HCT116 (cell line): ENCODE data around the gene CNTFR. TPM values are rescaled to one million over a fixed set of nuclear protein-coding genes. Genes with fewer than 3 reads are reported as not detected.

Experiments
- ATAC-seq: fragments of 200-7000 bp; cut with Tn5 transposase; 2 replicates; pipeline ENCODE4 v1.9.1; 2020; ENCODE audit warnings: mild to moderate bottlenecking, moderate library complexity
- BruUV-seq: library from RNA; stranded (reverse); fragments of 400-500 nt; replicated peaks from 2 replicates; lab custom pipeline; 2021; lab: Mats Ljungman, UMichigan
- CTCF ChIA-PET: fragments of 300-600 bp; sonication (Branson Sonifier 250); formaldehyde crosslinking; loops from one replicate; lab custom pipeline; 2021; ENCODE audit warnings: antibody characterized with exemption; lab: Charles Lee
- POLR2A ChIA-PET: fragments of 300-600, 350-600 bp; sonication (Branson Sonifier 250); formaldehyde crosslinking; loops from one replicate; lab custom pipeline; 2021; ENCODE audit warnings: antibody characterized with exemption; lab: Charles Lee
- RAD21 ChIA-PET, 2 experiments: fragments of 300-600 bp; sonication (Branson Sonifier 250); formaldehyde crosslinking; loops; one replicate each; lab custom pipeline; 2023; ENCODE audit warnings: low total read pairs in 2 of 2; ENCODE audit not compliant: uncharacterized antibody in 2 of 2, unreplicated experiment in 2 of 2, low non-redundant PET in 1 of 2; lab: Charles Lee
- DNase-seq: peaks from one replicate; pipeline ENCODE4 v3.0.0-alpha.2; 2010; ENCODE audit warnings: low read depth, low spot score
- H2AFZ ChIP-seq: fragments of 200-600 bp; shearing (Covaris generic), sonication (generic); 2 replicates; pipeline ENCODE4 v1.6.1; 2017; ENCODE audit warnings: low read depth, mixed run types, mixed read lengths, antibody characterized with exemption, low read length; ENCODE audit not compliant: poor library complexity, severe bottlenecking
- H3K27ac ChIP-seq: 2 replicates; pipeline ENCODE4 v1.5.1; 2012; ENCODE audit warnings: low read depth, low read length
- H3K27me3 ChIP-seq: fragments of 200-600 bp; sonication (generic); 2 replicates; pipeline ENCODE4 v1.6.1; 2016; ENCODE audit warnings: mixed run types, low read length, mixed read lengths; ENCODE audit not compliant: insufficient read depth
- H3K36me3 ChIP-seq, 2 experiments: fragments of 200-500 bp in 1 of 2; fragments of 200-600 bp in 1 of 2; sonication (Bioruptor generic) in 1 of 2; sonication (generic) in 1 of 2; 2 replicates each; pipeline versions ENCODE4 v1.5.1 to v1.6.1; 2014 to 2016; ENCODE audit warnings: low read length in 2 of 2, inconsistent platforms in 1 of 2, mixed read lengths in 1 of 2, mixed run types in 1 of 2; ENCODE audit not compliant: insufficient read depth in 2 of 2, control insufficient read depth in 1 of 2
- H3K4me1 ChIP-seq, 2 experiments: fragments of 200-600 bp in 1 of 2; sonication (generic) in 1 of 2; 2 replicates each; pipeline versions ENCODE4 v1.5.1 to v1.6.1; 2012 to 2017; ENCODE audit warnings: low read length in 2 of 2, inconsistent platforms in 1 of 2, mild to moderate bottlenecking in 1 of 2, mixed read lengths in 1 of 2, mixed run types in 1 of 2, moderate library complexity in 1 of 2; ENCODE audit not compliant: insufficient read depth in 2 of 2, control insufficient read depth in 1 of 2
- H3K4me2 ChIP-seq: fragments of 200-600 bp; sonication (generic); 2 replicates; pipeline ENCODE4 v1.6.1; 2017; ENCODE audit warnings: mixed run types, low read length, mixed read lengths
- H3K4me3 ChIP-seq, 2 experiments: fragments of 200-600 bp in 1 of 2; sonication (generic) in 1 of 2; replicated peaks in 1 of 2; 2 replicates each; pipeline ENCODE4 v1.5.1; 2011 to 2016; ENCODE audit warnings: low read length in 2 of 2, control low read depth in 1 of 2, low read depth in 1 of 2, mild to moderate bottlenecking in 1 of 2, mixed read lengths in 1 of 2, mixed run types in 1 of 2
- H3K79me2 ChIP-seq: fragments of 200-600 bp; sonication (generic); 2 replicates; pipeline ENCODE4 v1.6.1; 2017; ENCODE audit warnings: mild to moderate bottlenecking, mixed run types, low read length, moderate library complexity, mixed read lengths; ENCODE audit not compliant: insufficient read depth
- H3K9ac ChIP-seq: fragments of 200-600 bp; sonication (generic); 2 replicates; pipeline ENCODE4 v1.6.1; 2016; ENCODE audit warnings: low read length, mixed read lengths
- H3K9me2 ChIP-seq: fragments of 200-600 bp; sonication (generic), shearing (Covaris generic); 2 replicates; pipeline ENCODE4 v1.6.1; 2017; ENCODE audit warnings: mixed run types, mild to moderate bottlenecking, moderate library complexity; ENCODE audit not compliant: insufficient read depth
- H3K9me3 ChIP-seq, 2 experiments: fragments of 200-500 bp in 1 of 2; fragments of 200-600 bp in 1 of 2; sonication (Bioruptor generic) in 1 of 2; sonication (generic) in 1 of 2; 2 replicates each; pipeline ENCODE4 v1.6.1; 2014 to 2017; ENCODE audit warnings: low read length in 2 of 2, mixed read lengths in 2 of 2, inconsistent platforms in 1 of 2, low read depth in 1 of 2, mild to moderate bottlenecking in 1 of 2, mixed run types in 1 of 2, moderate library complexity in 1 of 2; ENCODE audit not compliant: control insufficient read depth in 1 of 2, insufficient read depth in 1 of 2
- H4K20me1 ChIP-seq: fragments of 200-600 bp; sonication (generic), shearing (Covaris generic); 2 replicates; pipeline ENCODE4 v1.6.1; 2017; ENCODE audit warnings: mixed run types, mild to moderate bottlenecking, moderate library complexity; ENCODE audit not compliant: insufficient read depth
- CBX3 ChIP-seq: IDR thresholded peaks from 2 replicates; pipeline ENCODE4 v1.6.1; 2012; ENCODE audit warnings: low read depth
- EGR1 ChIP-seq: IDR thresholded peaks from 2 replicates; pipeline ENCODE4 v1.6.1; 2012; ENCODE audit warnings: low read depth
- ELF1 ChIP-seq: IDR thresholded peaks from 2 replicates; pipeline ENCODE4 v1.6.1; 2012; ENCODE audit warnings: low read depth, borderline replicate concordance
- FOSL1 ChIP-seq: IDR thresholded peaks from 2 replicates; pipeline ENCODE4 v1.6.1; 2012; ENCODE audit warnings: low read depth
- JUND ChIP-seq: IDR thresholded peaks from 2 replicates; pipeline ENCODE4 v1.6.1; 2012
- POLR2A ChIP-seq: IDR thresholded peaks from 2 replicates; pipeline ENCODE4 v1.7.0; 2011; ENCODE audit warnings: borderline replicate concordance; ENCODE audit not compliant: insufficient read depth, insufficient read length; ENCODE audit errors: extremely low read depth
- SIN3A ChIP-seq: IDR thresholded peaks from 2 replicates; pipeline ENCODE4 v1.6.1; 2012; ENCODE audit warnings: low read depth
- SP1 ChIP-seq: IDR thresholded peaks from 2 replicates; pipeline ENCODE4 v1.6.1; 2012; ENCODE audit warnings: low read depth
- SRF ChIP-seq: IDR thresholded peaks from 2 replicates; pipeline ENCODE4 v1.6.1; 2012; ENCODE audit warnings: low read depth
- TCF7L2 ChIP-seq: IDR thresholded peaks from 2 replicates; pipeline ENCODE4 v1.7.0; 2011; ENCODE audit warnings: borderline replicate concordance, inconsistent platforms; ENCODE audit not compliant: insufficient read depth, insufficient read length; ENCODE audit errors: extremely low read depth
- ZFX ChIP-seq: fragments of 450-650 bp; IDR thresholded peaks from 2 replicates; pipeline ENCODE4 v1.6.1; 2017
- ZNF274 ChIP-seq: fragments of 200-500 bp; sonication (Bioruptor generic); IDR thresholded peaks from 2 replicates; pipeline ENCODE4 v1.6.1; 2014; ENCODE audit warnings: mild to moderate bottlenecking, low read depth, low read length, inconsistent platforms
- intact Hi-C: fragments of 100-400 bp; cut with micrococcal nuclease; formaldehyde crosslinking; loops from 2 replicates; pipeline ENCODE4 v1.10.0; 2022
- total RNA-seq: library from RNA; stranded (reverse); gene quantifications from one replicate; pipeline ENCODE4 v1.2.1, GENCODE V29; 2021; ENCODE audit not compliant: unreplicated experiment
- TF ChIP-seq, protein P1 (sequence below): IDR thresholded peaks from 2 replicates; pipeline ENCODE4 v1.6.1; 2012; ENCODE audit warnings: low read depth
- TF ChIP-seq, protein P2 (sequence below), 3 experiments: fragments of 200-600 bp in 1 of 3; sonication (generic) in 1 of 3; IDR thresholded peaks in 2 of 3; conservative IDR thresholded peaks in 1 of 3; 2 replicates each; pipeline ENCODE4 v1.5.1; 2012 to 2017; ENCODE audit warnings: low read depth in 2 of 3, low read length in 2 of 3, antibody characterized with exemption in 1 of 3, borderline replicate concordance in 1 of 3, control low read depth in 1 of 3, mild to moderate bottlenecking in 1 of 3, mixed read lengths in 1 of 3, mixed run types in 1 of 3, moderate library complexity in 1 of 3; ENCODE audit not compliant: insufficient read depth in 1 of 3

CNTFR gene
- total RNA-seq, 1 experiment from 2014 or later, result not detected

DNA sequence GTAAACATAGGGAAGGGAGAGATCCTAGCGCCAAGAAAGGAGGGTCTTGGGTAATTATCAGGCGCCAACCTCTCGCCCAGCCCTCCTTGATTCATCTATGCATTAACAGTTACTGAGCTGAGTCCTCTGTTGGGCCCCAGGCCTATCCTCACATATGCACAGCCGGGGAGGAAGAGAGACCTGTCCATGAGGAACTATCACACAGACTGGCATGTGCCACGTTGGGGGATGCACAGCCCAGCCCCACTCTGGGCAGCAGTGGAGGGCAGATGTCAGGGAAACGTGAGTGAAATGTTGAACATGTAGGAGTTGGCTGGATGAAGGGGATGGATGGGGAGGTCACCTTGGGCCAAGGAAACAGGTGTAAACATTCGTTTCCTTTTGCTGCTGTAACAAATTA is 48.0 kb downstream of the CNTFR start:
- RAD21 ChIA-PET, result no interaction called here

More for the DNA sequence above, 48.0 kb downstream of the CNTFR start:
- H3K4me3 ChIP-seq, result no peak overlapping the region
- no peaks in the 10 kb centered on the region for H3K9me3 ChIP-seq
- H3K79me2 ChIP-seq, result no peaks in the 10 kb centered on the region
- no peak for TF ChIP-seq CBX3
- TF ChIP-seq SP1, result no peak
- TF ChIP-seq POLR2A, result no peak
- TF ChIP-seq, protein P1, sequence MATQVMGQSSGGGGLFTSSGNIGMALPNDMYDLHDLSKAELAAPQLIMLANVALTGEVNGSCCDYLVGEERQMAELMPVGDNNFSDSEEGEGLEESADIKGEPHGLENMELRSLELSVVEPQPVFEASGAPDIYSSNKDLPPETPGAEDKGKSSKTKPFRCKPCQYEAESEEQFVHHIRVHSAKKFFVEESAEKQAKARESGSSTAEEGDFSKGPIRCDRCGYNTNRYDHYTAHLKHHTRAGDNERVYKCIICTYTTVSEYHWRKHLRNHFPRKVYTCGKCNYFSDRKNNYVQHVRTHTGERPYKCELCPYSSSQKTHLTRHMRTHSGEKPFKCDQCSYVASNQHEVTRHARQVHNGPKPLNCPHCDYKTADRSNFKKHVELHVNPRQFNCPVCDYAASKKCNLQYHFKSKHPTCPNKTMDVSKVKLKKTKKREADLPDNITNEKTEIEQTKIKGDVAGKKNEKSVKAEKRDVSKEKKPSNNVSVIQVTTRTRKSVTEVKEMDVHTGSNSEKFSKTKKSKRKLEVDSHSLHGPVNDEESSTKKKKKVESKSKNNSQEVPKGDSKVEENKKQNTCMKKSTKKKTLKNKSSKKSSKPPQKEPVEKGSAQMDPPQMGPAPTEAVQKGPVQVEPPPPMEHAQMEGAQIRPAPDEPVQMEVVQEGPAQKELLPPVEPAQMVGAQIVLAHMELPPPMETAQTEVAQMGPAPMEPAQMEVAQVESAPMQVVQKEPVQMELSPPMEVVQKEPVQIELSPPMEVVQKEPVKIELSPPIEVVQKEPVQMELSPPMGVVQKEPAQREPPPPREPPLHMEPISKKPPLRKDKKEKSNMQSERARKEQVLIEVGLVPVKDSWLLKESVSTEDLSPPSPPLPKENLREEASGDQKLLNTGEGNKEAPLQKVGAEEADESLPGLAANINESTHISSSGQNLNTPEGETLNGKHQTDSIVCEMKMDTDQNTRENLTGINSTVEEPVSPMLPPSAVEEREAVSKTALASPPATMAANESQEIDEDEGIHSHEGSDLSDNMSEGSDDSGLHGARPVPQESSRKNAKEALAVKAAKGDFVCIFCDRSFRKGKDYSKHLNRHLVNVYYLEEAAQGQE, result no peak
- no peak for TF ChIP-seq SIN3A
- no peak for TF ChIP-seq ELF1
- TF ChIP-seq EGR1, result no peak
- no peak for TF ChIP-seq FOSL1
- TF ChIP-seq TCF7L2, result no peak
- TF ChIP-seq ZNF274, result no peak
- TF ChIP-seq ZFX, result no peak
- TF ChIP-seq JUND, result no peak
- TF ChIP-seq, protein P2, sequence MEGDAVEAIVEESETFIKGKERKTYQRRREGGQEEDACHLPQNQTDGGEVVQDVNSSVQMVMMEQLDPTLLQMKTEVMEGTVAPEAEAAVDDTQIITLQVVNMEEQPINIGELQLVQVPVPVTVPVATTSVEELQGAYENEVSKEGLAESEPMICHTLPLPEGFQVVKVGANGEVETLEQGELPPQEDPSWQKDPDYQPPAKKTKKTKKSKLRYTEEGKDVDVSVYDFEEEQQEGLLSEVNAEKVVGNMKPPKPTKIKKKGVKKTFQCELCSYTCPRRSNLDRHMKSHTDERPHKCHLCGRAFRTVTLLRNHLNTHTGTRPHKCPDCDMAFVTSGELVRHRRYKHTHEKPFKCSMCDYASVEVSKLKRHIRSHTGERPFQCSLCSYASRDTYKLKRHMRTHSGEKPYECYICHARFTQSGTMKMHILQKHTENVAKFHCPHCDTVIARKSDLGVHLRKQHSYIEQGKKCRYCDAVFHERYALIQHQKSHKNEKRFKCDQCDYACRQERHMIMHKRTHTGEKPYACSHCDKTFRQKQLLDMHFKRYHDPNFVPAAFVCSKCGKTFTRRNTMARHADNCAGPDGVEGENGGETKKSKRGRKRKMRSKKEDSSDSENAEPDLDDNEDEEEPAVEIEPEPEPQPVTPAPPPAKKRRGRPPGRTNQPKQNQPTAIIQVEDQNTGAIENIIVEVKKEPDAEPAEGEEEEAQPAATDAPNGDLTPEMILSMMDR (IDR thresholded peaks at IDR 0.05 in 2 of 3, conservative IDR thresholded peaks at IDR 0.05 in 1 of 3; ENCODE audit: borderline replicate concordance in 1 of 3, insufficient read depth in 1 of 3, low read depth in 2 of 3, low read length in 2 of 3), result no peak
- no peak for TF ChIP-seq SRF
- DNase-seq, result no peak
- H3K4me1 ChIP-seq, result peaks cover 0 to 8% of the 10 kb centered on the region in 2 experiments; a peak in 2 of 4 replicates
- ChIA-PET POLR2A (no interaction called here), CTCF (interaction anchor here (0.6 kb wide), 1 partner anchor 50 kb away, joined by 3 read pairs; no protein-coding TSS in a partner anchor)
- H3K36me3 ChIP-seq, result no peaks in the 10 kb centered on the region
- no peak overlapping the region for H3K9ac ChIP-seq
- H4K20me1 ChIP-seq, result no peaks in the 10 kb centered on the region
- no peak overlapping the region for H3K4me2 ChIP-seq
- no peak overlapping the region for H2AFZ ChIP-seq
- ATAC-seq, result no peak
- no peaks in the 10 kb centered on the region for H3K27me3 ChIP-seq
- no TSS peak for BruUV-seq
- H3K27ac ChIP-seq, result no peak overlapping the region
- no peaks in the 10 kb centered on the region for H3K9me2 ChIP-seq
- intact Hi-C loops, result no loop called here
